DMS79 treated with DMSO at 0.1 percent for 48 hours (cell line): ENCODE data around the gene SAMM50.

Experiments used
- DNase-seq: peaks from one replicate; lab custom pipeline; 2025; lab: John Stamatoyannopoulos, UW

Gene SAMM50

GRCh38 chr22:43955040-43955882 is at the start of gene SAMM50:
SAMM50 (plus strand) TSS chr22:43955442; CDS start chr22:43955578, 136 bp downstream.
- peak; percentile 58 for DNase-seq

DNA sequence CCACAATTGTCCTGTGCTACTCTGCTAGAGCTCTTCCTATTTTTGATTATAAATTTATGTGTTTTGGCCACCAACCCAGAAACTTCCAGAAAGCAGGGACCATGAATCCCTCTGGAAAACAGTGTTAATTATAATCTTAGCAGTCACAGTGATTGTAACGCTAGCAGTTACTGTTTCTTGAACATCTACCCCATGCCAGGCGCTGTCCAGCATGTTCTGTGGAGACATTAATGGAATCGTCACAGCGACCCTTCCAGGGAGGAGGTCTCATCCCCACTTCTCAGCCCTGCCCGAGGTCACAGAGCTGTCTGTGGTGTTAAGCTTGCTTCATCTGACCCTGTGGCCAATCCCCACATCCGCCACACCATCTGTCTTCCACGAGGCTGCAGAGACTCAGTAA is 49.6 kb upstream of the SAMM50 start:
- DNase-seq: no peak

GRCh38 chr22:43909708-43910107 is 45.5 kb upstream of the SAMM50 start:
- no peak for DNase-seq

GRCh38 chr22:43910178-43910695 is 45.0 kb upstream of the SAMM50 start:
- no peak for DNase-seq

DNA sequence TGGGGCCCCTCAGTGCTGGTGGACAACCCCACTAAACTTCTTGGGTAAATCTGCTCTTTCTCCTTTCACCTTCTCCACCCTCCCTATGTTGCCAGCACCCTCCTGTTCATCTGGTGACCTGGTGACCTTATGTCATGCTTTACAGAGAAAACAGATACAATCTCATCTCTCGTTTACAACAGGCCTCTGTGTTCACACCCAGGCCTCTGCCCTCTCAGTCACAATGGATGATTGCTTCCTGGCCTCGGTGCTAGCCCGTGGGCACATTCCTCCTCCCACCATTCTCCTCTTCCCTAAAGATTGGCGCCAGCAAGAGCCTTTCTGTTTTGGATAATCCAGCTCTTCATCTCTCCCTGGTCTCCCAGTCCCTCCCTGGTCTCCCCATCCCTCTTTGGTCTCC is 43.9 kb upstream of the SAMM50 start:
- DNase-seq: no peak

DNA sequence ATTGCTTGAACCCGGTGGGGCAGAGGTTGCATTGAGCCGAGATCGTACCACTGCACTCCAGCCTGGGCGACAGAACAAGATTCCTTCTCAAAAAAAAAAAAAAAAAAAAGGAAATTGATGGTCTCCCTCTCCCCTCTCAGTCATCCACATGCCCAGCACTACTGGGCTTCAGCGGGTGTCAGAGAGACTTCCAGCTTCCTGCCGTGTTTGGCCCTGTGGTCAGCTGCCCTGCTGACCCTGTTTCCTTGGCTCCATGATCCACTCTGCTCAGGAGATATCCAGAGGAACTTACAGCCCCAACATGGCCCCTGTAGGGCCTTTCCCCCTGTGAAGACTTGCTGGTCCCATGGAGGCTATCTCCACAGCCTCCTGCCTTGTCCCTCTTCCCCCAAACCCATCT is 37.7 kb upstream of the SAMM50 start:
- no peak for DNase-seq

DNA sequence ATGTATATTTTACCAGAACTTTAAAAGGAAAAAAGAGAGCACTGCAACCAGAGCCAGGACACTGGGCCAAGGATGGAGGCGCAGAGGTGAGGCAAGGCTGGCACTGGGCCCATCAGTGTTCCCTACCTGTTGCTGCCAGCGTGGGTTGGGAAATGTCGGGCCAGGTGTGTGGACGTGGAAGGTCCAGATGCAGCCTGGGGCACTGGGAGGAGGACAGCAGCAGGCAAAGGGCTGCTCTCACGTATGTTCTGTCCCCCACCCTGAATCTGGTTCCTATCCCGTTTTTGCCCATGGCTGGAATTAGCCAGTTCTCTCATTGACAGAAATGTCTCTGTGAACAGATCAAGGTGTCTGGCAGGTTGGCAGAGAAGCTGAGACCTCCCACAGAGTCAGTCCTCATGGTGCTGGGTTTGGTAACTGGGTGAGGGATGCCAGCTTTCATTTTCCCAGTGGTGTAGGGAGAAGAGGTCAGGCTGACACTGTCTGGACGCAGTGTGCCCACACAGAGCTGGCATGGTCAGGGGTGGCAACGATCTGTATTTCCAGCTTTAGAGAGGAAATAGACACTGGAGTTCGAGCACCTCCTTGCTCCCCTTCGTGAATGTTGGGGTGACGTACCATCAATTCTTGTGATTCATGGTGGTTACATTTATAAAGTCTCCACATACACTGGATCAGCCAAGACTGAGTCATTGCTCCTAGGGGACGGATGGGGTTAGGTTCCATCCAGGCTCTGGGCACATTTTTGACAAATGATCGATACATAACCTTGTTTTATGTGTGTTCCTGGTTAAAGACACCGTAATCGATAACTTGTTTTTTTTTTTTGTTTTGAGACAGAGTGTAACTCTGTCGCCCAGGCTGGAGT is 35.9 kb upstream of the SAMM50 start:
- no peak for DNase-seq

- no peak for DNase-seq
These were observed 33.9 kb upstream of the SAMM50 start for GRCh38 chr22:43921370-43921769.

DNA sequence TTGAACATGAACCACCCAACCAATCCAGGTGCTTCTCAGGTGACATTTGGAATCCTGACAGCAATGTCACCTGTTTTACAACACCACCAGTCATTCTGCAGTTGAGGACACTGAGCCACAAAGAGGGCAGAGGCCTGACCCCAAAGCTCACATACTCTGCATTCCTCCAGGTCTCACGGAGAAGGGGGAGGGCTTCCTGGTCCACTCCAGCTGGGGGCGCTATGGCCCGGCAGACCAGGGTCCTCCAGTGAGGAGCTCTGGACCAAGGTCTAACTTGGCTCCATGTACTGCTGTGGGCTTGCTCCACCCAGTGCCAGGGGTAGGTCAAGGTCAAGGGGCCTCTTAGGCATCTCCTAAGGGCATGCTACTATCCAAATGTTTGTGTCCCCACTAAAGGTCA is 33.1 kb upstream of the SAMM50 start:
- no peak for DNase-seq

- DNase-seq: peak; percentile 9
These were observed 32.1 kb upstream of the SAMM50 start for GRCh38 chr22:43923191-43923590.

DNA sequence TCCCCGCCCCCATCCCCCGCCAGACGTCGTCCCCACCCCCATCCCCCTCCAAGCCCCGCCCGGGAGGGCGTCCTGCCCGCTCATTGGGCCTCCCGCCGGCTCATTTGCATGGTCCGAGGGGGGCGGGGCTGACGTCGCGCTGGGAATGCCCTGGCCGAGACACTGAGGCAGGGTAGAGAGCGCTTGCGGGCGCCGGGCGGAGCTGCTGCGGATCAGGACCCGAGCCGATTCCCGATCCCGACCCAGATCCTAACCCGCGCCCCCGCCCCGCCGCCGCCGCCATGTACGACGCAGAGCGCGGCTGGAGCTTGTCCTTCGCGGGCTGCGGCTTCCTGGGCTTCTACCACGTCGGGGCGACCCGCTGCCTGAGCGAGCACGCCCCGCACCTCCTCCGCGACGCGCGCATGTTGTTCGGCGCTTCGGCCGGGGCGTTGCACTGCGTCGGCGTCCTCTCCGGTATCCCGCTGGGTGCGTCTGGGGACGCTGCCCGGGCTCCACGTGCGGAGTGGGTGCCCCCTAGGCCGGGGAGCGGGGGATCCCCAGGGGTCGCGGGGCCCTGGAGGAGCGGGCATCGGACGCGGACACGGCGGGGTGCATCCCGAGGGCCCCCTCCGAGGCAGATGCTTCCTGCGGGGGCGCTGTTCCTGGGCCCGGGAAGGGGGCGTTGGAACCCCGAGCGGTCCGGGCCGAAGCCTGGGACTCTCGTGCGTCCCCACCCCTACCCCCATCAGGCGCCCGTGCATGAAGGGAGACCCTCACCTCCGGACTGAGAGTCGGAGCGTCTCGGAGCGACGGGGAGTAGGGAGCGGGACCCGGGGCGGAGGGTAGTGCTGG is 31.4 kb upstream of the SAMM50 start, which contains the start of gene PNPLA3:
Gene PNPLA3, plus strand, starts transcription at position 175 of the 834 bp plus-strand sequence. Its CDS starts 107 bp downstream, at position 282.
- DNase-seq: peak; percentile 26

DNA sequence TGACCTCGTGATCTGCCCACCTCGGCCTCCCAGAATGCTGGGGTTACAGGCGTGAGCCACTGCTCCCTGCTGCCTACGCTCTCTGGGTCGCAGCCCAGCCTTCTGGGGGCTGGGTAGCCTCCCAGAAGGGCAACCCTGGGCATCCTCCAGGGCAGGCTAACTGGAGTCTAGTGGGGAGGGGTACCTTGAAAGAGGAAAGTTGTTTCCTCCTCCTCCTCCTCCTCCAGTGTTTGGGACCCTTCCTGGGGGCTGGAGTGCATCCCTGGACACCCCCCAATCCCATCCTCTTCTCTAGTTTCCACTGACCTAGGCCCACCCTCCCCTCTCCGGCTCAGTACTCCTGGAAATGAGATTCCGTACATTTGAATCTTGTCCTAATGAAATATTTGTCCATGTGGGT is 30.4 kb upstream of the SAMM50 start:
- DNase-seq: no peak

DNA sequence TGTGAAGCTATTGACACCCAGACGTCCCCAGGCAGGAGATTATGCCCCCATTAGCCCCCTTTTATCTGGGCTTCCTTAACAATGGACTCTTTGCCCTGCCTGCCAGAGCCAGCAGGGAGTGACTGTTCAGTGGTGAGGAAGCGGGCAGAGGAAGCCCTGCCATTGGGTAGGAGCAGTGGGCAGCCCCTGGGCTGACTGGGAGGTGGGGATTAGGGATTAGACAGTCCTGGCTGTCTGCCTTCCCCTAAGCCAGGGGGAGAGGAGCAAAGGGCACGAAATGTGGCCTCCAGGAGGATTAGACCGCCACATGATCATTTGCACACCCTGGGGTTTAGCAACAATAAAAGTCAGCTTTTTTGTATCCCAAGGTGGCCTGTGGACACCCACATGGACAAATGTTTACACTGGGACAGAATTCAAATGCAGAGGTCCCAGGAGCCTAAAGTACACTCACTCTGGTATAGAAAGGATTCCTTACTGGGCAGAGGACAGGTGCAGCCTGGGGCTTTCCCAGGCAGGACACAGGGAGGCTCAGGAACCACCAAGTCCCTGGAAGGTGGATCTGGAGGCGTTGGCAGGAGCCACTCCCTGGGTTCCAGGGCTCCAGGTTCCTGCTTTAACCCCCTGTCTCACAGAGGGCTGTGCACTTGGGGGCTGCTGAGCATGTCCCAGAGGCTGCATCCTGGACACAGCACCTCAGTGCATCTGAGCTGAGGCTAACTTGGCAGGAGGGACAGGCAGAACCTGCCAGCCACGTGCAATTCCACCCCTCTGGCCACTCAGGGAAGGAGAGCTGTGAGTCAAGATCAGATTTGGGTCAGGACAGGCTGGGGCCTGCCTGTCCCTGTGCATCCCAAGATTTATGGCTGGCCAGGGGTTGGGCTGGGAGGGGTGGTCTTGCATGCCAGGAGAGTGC is 29.6 kb upstream of the SAMM50 start:
- no peak for DNase-seq

GRCh38 chr22:43926349-43926710 is 28.9 kb upstream of the SAMM50 start:
- DNase-seq: no peak

DNA sequence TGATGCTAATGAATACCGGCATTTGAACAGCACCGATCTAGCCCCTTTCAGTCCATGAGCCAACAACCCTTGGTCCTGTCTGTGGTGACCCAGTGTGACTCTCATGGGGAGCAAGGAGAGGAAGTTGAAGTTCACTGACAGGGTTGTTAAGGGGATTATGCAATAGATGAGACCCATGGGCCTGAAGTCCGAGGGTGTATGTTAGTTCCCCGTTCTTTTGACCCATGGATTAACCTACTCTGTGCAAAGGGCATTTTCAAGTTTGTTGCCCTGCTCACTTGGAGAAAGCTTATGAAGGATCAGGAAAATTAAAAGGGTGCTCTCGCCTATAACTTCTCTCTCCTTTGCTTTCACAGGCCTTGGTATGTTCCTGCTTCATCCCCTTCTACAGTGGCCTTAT is 26.8 kb upstream of the SAMM50 start:
- no peak for DNase-seq

DNA sequence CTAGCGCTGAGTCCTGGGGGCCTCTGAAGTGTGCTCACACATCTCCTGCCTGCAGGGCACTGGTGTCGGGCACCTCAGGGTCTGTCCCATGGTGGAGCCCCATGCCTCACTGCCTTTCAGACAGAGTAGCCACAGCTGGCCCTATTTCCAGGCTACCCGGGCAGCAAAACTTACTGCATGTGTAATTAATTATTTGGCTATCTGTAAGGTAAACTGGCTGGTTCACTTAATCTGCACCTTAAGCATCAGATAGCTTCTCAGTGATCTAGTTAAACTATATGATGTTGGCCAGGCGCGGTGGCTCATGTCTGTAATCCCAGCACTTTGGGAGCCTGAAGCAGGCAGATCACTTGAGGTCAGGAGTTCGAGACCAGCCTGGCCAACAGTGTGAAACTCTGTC is 26.3 kb upstream of the SAMM50 start:
- no peak for DNase-seq

GRCh38 chr22:43931771-43932170 is 23.5 kb upstream of the SAMM50 start:
- DNase-seq: no peak

GRCh38 chr22:43941449-43941848 is 13.8 kb upstream of the SAMM50 start:
- DNase-seq: no peak

DNA sequence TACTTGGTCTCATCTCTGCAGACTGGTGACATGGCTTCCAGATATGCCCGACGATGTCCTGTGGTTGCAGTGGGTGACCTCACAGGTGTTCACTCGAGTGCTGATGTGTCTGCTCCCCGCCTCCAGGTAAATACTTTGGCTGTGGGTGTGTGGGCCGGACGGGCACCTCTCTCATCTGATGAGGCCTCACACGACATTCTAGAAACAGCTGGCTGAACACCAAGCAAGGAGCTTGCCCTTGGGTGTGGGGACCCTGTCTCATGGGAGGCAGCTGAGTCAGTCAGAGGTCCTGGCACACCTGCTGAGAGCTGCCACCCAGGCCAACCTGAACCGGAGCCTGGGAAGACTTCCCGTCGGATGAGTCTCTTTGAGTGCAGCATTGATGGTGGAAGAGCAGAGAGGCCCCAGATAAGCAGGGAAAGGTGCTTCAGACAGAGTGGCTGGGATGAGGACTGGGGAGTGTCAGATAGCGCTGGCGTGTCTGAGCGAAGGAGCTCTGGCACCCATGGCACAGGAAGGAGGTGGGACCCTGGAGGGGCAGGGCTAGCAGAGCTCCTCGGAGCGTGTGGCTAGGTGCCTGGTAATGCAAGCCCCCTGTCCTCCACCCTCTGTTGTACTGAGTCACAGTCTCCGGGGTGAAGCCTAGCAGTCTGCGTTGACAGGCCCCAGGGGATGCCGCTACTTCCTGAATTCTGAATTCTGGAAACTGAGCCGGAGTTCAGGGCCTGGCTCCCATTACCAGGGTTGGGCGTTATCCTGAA is 10.4 kb upstream of the SAMM50 start:
- DNase-seq: no peak
